ENCODE results near the gene CDX2.
"Not testable (repeated sequence)": the region's sequence is repeated elsewhere in the genome, so short reads cannot be mapped to it uniquely, and the experiment has no call there.

CDX2 gene

GRCh38 chr13:27969082-27969865 lies at the start of gene CDX2:
Gene CDX2 (minus strand): TSS chr13:27969315. CDS start chr13:27969006, 309 bp downstream.
- no peak for DNase-seq

DNA sequence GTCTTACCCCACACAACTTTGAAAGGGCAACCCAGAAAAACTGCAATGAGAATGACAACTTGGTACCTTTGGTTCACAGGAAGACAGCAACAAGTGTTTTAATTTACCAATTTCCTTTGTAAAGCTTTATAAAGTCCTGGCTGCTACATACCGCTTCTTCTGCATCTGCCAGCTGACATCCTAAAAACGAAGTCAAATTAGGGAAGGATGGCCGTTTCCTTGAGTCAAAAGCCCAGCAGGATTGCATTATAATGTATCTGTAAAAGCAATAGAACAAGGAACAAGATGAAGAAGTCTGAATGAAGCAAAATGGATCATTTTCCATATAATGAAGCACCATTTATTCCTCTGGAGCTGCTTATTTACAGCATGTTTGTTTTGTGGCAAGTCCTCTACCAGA lies 45.2 kb upstream of the CDX2 start:
- DNase-seq = no peak

GRCh38 chr13:28013482-28013881 lies 44.4 kb upstream of the CDX2 start:
- no peak for DNase-seq

GRCh38 chr13:28012896-28013295 lies 43.8 kb upstream of the CDX2 start:
- DNase-seq = no peak

GRCh38 chr13:28012383-28012782 lies 43.3 kb upstream of the CDX2 start:
- DNase-seq = no peak

GRCh38 chr13:28010046-28010445 lies 40.9 kb upstream of the CDX2 start:
- DNase-seq = no peak

DNA sequence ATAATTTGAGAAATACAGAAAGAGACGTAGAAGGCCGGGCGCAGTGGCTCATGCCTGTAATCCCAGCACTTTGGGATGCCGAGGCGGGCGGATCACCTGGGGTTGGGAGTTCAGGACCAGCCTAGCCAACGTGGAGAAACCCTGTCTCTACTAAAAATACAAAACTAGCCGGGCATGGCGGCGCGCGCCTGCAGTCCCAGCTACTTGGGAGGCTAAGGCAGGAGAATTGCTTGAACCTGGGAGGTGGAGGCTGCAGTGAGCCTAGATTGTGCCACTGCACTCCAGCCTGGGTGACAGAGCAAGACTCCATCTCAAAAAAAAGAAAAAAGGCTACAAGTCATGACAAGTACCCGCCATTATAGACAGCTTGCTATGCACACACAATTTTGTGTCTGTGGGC lies 35.9 kb upstream of the CDX2 start:
- not testable (repeated sequence) for DNase-seq

- no peak for DNase-seq
Observed at GRCh38 chr13:28002886-28003698, 34.0 kb upstream of the CDX2 start.

DNA sequence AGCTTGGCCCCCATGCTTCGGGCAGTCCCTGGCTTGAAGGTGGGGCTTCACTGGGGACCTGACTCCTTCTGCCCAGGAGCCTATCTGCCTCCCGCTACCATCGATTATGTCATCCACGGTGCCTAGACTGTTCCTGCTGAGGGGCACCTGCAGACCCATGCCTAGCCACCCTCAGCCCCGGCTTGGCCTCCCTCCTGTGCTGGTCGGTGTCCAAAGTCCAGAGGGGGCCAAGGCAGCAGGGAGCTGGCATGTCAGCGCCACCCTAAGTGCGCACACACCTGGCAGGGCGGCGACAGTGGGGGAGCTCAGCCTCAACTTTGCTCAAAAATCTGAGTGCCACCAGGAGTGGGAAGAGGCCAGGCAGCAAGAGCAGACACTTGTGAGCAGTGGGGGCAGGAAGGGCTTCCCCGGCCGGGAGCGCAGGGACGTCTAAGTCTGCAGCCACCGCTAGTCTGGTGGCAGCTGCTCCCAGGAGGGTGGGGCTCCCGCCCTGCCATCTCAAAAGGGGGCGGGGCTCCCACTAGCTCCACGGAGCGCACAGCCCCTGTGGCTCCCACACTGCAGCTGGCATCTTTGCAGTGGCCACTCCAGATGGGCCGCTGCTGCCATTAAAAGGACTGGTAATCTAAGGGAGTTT lies 32.8 kb upstream of the CDX2 start:
- no peak for DNase-seq

DNA sequence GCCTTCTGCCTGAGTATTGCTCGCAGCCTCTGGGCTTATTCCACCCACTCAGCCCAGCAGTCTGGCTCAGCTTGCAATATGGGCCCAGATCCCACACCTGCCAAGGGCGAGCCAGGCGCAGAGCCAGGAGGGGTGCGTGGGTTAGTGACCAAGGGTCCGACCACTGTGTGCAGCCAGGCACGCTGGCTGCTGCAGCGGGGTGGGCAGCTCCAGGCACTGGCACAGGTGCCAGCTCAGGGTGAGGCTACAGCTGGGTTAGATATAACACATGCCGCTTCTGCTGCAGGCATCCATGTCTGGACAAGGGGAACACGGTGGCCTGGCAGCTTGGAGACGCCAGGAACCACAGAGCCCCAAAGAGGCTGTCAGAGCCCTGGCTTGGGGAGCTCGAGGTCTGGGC lies 31.9 kb upstream of the CDX2 start:
- no peak for DNase-seq

DNA sequence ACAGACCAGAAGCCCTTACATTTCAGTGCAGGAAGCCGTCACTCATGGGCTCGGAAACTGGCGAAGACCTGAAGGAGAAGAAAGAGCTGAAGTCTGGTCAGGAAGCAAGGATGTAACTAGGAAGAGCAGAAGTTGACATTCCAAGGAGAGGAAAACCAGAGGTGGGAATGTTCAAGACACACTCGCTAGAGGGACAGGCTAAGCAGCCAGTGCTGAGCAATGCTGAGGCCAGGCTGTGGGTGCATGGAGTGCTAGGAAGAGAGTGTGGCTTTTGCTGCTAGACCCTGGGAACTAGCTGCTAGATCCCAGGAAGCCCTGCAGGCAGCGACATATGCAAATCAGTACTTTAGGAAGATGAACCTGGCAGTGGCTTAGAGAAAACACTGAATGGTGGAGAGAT lies 31.5 kb upstream of the CDX2 start:
- DNase-seq = no peak

GRCh38 chr13:27997904-27998522 lies 28.9 kb upstream of the CDX2 start:
- DNase-seq = peak; percentile 60 to 65

- DNase-seq = no peak
Observed at GRCh38 chr13:27991881-27992280, 22.8 kb upstream of the CDX2 start.

DNA sequence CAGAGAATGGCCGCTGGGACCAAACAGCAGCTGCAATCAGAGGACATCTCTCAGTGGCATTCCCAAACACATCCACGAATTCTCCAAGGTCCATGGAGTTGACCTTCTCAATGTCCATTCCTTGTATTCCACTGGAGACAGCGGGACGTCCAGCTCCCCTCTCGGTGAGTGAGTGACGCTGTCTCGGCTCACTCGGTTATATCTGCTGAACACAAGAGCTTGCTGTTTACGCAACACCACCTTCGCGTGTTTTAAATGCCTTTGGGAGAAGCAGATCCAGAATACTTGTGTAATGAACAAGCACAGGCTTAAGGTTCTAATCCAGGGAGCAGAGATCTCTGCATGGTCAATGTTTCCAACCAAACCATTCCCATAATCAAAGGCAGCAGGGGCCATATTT lies 19.4 kb upstream of the CDX2 start, which contains the start of gene URAD:
Gene URAD (minus strand): TSS at position 174 of the 400 bp plus-strand sequence. CDS start 56 bp downstream, at position 118.
- DNase-seq = no peak

- no peak for DNase-seq
Observed at GRCh38 chr13:27985600-27985999, 16.5 kb upstream of the CDX2 start.

- no peak for DNase-seq
Observed at GRCh38 chr13:27982361-27982760, 13.2 kb upstream of the CDX2 start.

GRCh38 chr13:27981006-27981708 lies 12.0 kb upstream of the CDX2 start:
- no peak for DNase-seq

DNA sequence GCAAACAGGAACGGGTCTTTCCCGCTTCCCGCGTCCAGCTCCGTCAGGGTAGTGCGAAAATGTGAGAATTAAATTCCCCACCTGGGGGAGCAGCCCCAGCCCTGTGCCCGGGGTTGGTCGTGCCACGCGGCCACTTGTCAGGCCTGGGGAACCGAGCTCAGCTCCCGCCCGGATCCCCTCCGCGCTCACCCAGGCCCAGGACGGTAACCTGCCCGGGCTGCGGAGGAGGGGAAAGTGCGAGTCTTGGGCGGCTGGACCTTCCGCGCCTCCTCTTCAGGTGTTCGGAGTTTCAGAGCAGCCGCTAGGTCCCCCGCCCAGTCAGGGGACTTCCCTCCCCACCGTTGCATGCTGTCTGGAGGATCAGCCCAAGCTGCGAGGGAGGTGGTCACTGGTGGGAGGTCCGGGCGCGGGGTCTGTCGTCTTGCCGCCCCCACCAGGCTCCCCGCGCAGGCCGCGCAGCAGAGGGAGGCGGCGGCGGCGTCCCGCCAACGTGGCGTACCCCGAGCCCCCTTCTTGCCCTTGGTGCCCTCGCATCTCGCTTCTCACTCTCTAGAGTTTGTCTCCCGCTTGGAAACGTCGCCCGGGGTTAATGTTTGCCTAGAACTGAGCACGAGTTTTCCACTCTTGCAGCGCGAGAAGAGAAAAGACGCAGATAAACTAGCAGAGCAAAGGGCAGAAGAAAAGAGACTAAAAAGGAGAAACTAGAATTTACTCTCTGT lies 11.3 kb upstream of the CDX2 start:
- no peak for DNase-seq

DNA sequence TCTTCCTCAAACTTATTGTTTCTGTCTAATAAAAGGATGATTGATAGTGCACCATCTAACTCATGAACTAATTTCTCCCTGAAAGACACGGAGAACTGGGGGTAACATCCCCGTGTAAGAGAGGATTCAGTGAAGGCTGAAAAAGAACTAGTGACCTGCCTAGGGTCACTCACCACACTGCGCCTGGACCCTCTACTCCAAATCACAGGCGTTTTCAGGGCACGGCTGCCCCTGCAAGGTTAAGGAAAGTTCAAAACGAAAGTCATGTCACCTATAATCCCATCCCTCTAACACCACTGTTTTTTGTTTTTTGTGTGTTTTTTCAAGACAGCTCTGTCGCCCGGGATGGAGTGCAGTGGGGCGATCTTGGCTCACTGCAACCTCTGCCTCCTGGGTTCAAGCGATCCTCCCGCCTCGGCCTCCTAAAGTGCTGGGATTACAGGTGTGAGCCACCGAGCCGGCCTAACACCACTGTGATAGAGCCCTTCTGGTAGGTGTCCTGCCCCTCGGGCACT lies 10.7 kb upstream of the CDX2 start:
- no peak for DNase-seq

DNA sequence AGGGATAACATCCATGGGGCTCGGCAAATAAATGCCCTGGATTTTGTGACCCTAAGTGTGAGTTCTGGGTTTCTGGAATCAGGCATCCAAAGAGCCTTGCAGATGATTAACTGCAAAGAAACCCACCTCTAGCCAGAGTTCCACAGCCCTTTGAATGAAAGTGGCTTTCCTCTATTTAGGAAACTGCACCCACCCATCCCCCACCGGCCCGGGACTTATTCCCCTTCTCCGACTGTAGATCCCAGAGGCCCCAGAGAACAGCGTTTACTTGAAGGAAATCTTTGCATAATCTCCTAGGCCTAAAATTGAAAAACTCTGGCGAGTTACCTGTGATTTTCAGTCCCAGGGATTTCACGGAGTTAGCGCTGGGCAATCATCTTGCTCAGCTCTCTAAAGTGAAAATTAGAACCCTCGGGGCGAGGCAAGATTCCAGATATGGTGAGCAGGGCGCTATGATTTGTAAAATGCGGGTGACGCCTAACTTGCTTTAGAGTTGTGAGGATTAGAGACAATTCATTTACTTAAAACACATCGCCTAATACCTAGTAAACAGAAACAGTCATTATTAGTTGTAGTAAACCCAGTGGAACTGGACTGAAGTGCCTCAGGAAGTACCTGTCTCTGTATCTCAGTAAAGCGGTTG lies 10.0 kb upstream of the CDX2 start:
- DNase-seq = no peak
